NCI-H1436 treated with DMSO at 0.1 percent for 48 hours (cell line): Measurements from ENCODE around the gene PLK2.

Source experiments
- DNase-seq: peaks from one replicate; lab custom pipeline; 2025; lab: John Stamatoyannopoulos, UW

Gene PLK2

DNA sequence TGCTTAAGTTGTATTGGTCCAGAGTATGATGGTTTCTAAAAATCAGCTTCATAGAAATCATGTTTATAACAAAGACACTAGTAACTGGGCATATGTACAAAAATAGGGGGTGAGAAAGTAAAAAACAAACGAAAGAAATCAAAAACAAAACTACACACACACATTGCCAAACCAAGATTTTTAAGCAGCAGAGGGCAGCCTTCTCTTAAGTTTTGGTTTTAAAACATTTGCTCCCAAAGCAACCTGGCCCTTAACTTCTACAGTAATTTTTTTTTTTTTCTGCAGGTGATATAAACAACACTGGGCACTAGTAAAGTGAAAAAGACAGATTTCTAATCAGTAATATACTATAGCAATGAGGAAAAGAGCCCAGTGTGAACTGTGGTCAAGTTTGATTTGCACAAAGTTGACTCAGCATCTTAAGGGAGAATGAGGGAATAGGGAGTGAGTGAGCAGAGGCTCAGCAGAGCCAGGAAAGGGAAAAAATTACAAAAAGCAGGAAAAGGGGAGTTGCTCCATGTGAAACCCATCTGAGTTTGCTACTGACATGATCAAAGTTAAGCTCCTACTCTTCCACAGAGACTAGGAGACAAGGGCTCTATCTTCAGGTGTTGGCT, 18.0 kb upstream of the PLK2 start:
- DNase-seq = no peak

- DNase-seq = no peak
Measured at GRCh38 chr5:58475404-58475803, 15.5 kb upstream of the PLK2 start.

DNA sequence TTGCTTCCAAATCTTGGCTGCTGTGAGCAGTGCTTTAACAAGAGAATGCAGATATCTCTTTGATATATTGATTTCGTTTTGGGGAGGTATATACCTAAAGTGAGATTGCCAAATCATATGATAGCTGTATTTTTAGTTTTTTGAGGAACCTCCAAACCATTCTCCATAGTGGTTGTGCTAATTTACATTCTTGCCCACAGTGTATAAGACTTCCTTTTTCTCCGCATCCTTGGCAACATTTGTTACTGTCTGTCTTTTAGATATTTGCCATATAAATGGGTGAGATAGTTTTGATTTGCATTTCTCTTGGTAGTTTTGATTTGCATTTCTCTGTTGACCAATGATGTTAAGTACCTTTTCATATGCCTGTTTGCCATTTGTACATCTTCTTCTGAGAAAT, 10.0 kb upstream of the PLK2 start:
- DNase-seq = no peak

DNA sequence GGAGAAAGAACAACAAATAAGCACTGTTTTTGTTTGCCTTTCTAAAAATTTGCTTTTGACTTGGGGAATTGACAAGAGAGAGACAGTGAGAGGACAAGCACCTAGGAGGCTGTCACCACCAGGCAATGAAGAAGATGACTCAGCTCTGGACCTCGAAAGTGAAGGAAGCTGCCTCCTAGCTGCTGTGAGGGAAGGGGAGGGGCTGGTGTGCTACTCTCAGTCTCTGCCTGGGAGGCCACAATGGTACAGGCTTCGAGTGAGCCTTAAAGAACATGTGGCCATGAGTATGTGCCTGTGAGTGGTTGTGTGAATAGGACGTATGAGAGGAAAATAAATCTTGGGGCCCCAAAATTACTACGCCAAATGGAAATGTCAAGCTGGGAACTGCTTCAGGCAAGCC, 7.1 kb upstream of the PLK2 start:
- no peak for DNase-seq

DNA sequence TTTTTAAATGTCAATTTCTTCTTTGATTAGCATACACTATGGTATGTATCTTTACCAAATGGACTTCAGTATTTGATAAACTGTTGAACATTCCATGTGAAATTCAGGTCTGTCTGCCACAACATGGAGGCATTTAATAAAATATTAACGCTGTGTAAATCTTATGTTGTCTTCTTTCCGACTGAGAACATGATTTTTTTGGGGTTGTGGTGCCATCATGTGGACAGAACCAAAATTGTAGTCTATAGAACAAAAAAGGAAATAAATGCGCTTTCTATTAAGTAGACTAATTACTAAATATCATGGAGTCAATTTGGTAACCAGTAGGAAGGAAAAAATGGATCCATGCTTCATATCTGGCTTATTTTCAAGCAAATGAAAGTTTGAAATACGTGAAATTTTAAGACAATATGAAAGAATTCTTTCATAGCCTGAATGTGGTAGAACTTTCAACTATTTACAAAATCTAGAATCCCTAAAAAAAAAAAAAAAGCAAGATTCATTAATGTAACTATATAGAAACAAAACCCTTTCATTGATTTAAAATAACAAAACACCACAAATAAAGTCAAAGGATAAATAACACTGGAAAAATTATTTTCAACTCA, 2.8 kb upstream of the PLK2 start:
- DNase-seq = no peak

DNA sequence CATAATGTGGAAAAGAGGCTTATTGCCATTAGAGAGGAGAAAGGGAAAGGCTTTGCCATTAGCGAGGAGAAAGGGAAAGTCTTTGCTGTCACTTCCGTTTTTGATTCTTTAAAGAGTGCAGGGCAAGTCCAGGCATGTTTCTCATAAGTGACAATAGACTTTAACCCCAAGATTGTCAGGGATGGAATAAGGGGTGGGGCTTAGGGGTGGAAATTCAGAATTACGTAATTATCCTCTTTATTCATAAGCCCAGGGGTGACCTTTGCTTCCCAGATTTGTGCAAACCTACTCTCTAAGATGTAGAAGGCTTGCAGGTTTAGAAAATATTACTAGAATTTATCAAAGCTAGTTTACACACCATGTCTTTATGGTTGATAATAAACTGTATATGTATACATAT, 2.3 kb upstream of the PLK2 start:
- no peak for DNase-seq

DNA sequence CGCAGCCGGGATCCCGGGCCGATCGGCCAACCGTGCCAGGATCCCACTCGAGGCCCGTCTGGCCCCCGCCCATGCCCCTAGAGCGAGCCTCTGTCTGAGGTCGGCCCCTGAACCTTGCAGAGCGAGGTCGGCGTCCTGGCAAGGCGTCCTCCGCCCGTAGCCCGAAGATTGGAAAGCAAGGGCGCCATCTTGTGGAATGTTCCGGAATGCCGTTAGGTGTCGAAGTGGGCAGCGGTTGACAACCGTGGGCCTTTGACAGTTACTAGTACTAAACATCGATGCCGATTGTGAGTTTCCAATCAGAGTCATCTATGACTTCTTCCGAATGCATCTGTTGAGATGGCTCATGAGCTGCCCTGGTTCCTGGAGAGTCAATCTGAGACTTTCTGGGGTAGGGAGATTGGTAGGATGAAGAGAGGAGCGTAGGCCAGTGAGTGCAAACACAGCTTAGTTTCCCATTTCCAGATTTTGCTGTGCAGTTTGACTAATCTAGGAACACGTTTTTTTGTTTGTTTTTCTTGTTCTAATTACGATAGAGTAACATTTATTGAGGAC, 923 bp upstream of the PLK2 start:
- no peak for DNase-seq

DNA sequence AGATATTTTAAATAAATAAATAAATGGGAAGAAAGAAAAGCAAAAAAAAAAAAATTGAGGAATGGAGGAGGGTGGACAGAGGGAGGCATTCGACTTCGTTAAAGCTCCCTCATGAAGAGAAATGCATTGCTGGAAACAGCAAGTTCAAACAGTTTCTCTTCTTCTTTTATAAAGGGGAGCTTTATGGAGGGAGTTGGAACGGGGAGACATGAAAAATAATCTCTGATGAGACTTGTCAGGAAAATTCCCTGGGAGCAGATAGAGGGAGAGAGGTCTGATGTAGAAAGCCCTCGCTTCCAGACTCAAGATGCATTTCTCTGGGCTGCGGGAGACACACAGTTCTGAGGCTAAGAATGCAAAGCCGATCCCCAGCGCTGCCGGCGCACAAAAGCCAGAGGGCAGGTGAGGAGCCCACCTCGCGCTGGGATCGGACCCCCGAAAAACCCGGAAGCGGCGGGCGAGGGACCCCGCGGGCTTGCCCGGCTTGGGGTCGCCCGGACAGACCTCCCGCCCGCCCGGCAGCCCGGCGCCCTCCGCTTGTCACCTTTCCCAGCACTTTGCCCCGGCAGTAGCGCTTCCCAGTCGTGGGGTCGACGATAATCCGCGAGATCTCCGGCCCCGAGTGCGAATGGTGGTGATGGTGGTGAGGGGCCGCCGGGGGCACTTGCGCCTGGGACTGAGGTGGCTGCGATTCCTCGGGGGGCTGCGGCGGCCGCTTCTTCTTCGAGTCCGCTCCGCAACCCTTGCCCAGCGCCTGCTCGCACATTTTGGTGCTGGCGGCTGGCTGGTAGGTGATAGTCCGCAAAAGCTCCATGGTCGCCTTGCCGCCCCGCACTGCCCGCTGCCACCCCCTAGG, 512 bp downstream of the PLK2 start:
- no peak for DNase-seq

- DNase-seq = no peak
Measured at GRCh38 chr5:58458743-58459145, 1.1 kb downstream of the PLK2 start.

- DNase-seq = no peak
Measured at GRCh38 chr5:58458141-58458742, 1.6 kb downstream of the PLK2 start.

DNA sequence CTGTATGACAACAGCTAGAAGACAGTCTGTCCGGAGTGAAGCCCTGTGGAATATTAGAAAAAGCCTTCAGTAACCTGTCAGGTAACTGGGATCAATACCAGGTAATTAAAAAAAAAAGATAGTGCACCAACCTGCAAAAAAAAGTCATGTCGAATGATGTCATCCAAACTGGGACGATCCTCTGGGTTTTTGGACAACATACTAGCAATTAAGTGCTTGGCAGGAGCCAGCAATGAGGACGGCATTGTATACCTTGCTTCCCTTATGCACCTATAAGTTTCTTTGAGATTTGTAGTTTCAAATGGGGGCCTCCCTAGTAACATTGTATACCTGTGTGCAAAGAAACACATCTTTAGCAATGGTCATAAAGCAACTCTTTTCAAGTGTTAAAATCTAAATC, 2.8 kb downstream of the PLK2 start:
- DNase-seq = no peak

- no peak for DNase-seq
Measured at GRCh38 chr5:58456486-58456885, 3.4 kb downstream of the PLK2 start.

GRCh38 chr5:58456026-58456425, 3.9 kb downstream of the PLK2 start:
- no peak for DNase-seq

DNA sequence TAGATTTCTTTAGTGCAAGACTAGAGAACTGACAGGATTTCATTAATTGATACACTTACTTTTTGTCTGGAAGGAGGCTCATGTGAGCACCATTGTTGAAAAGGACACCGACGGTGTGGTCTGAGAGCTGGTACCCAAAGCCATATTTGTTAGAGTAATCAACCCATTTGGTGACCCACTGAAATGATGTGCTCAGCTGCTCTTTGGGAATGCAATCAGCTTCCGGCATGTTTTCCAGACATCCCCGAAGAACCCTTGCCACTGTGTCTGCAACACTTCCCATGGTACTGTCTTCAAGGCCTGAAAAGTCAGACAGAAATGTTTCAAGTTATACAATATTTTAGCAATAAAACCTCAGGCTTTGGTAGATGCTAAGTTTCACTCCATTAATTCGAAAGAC, 4.4 kb downstream of the PLK2 start:
- no peak for DNase-seq

DNA sequence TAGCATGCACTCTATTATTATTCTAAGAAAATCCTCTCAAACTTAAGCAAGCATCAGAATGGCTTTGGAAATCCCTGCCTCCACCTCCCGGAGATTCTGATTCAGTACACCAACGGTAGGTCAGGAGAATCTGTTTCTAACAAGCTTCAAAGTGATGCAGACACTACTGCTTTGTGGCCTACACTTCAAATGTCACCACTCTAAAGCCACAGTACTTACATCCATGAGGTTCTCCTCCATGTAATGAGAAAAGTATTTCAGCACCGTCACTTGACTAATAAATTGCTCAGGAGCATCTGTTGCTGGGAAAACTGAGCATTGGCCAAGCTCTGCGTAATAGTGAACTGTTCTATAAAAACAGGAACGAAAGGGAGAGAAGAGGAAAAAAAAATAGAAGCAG, 4.8 kb downstream of the PLK2 start:
- DNase-seq = no peak

DNA sequence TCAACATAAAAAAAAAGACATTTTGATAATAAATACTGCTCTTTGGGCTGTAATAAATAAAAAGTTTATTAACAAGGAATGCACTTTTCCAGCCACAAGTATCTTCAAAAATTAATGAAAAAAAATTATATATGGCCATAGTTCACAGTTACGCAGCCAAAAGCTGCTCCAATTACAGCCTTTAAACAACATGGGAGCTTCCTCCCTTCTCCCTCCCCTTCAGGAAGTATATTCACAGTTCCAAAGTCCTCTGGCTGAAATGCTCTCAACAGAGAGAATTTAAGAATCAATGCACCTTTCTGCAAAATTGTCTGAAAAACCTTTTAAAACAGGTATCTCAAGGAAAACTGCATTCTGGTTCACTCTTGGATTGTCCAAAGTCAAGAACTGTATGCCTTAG, 5.9 kb downstream of the PLK2 start:
- no peak for DNase-seq

GRCh38 chr5:58453306-58453705, 6.6 kb downstream of the PLK2 start:
- DNase-seq = no peak

GRCh38 chr5:58452566-58453258, 7.2 kb downstream of the PLK2 start:
- no peak for DNase-seq

- no peak for DNase-seq
Measured at GRCh38 chr5:58451732-58452565, 7.9 kb downstream of the PLK2 start.

DNA sequence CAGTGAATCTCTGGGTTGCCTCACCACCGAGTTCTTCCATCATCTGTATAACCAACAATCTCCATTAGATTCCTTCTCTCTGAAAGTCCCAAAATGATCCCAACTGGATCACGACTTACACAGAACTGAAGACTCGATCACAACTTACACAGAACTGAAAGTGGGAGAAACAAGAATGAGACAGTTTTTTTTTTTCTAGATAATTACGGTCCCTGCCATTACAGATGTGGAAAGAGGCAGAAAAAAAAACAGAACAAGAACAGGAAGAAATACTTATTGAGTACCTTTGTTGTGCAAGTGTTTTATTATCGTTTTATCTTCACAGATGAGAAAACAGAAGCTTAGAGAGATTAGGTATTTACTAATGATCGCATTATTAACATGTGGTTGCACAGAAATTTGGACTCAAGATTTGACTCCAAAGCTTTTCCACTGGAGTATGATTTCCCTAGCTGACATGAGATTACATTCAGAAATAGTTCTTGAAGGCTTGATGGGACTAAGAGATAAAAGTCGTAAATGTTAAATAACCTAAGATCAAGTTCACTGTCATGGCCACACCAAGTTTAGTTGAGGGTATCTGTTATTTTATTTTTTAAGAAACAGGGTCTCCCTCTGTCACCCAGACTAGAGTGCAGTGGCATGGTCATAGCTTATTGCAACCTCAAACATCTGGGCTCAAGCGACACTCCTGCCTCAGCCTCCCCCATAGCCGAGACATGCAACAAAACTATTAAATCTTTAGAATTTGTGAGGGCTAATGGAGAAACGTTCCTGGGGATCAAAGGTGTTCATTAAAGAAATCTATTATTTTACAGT, 8.9 kb downstream of the PLK2 start:
- DNase-seq = no peak
